Stomach (tissue), 4 donors: ENCODE measurements around the gene BOD1L1.

Source experiments
- EP300 ChIP-seq: sonication (generic); formaldehyde crosslinking; IDR thresholded peaks from one replicate; pipeline ENCODE4 v1.6.1; 2017; ENCODE audit warnings: antibody characterized with exemption
- POLR2A ChIP-seq, 4 donors: fragments of 450-650 bp; IDR thresholded peaks; one replicate each; pipeline ENCODE4 v1.6.1; 2016; ENCODE audit warnings: antibody characterized with exemption in 4 of 4, control low read depth in 2 of 4, mild to moderate bottlenecking in 1 of 4, moderate library complexity in 1 of 4
- POLR2AphosphoS5 ChIP-seq, 3 donors: sonication (generic); formaldehyde crosslinking; IDR thresholded peaks; one replicate each; pipeline ENCODE4 v1.6.1; 2016; ENCODE audit warnings: antibody characterized with exemption in 3 of 3
- TF ChIP-seq, protein P1 (sequence below), 7 experiments: fragments of 450-650 bp in 4 of 7; fragments of 200-600 bp in 3 of 7; sonication (generic) in 3 of 7; IDR thresholded peaks; one replicate each; pipeline ENCODE4 v1.5.1; 2016 to 2019; ENCODE audit warnings: antibody characterized with exemption in 7 of 7, control low read depth in 2 of 7, mild to moderate bottlenecking in 1 of 7

DNA sequence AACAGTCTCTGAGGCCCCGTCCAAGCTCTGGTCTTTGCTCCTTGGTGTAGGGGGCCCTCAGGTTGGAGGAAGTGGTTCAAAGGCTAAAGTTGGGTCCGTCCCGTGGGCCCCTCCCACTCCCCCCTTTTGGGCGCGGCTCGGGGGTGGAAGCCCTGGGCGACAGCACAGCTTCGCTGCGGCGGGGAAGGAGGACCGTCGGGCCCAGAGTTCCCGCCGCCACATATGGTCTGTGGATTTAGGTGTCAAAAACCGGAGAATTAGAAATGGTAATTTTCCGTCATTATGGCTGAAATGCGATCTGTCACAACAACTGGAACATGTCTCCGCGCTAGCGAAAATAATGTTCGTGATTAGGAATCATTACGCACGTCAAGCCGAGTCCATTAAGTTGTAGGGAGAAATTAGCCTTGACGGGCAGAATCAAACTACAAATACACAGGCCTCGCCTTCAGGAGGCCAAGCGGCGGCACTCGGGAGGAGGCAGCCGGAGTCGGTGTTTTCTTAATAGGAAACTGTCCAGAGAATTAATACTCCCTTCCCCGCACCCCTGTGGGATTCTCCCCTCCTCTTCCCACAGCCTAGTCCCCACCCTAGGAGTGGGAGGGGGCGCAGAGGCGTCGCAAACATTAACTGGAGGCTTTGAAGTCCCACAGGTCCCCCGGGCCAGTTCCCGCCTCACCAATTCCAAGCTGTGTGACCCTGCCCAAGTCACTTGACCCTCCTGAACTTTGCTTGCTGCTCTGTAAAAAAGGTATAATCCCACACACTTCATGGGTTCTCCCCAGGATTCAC is 98.2 kb downstream of the BOD1L1 start:
- TF ChIP-seq, protein P1, sequence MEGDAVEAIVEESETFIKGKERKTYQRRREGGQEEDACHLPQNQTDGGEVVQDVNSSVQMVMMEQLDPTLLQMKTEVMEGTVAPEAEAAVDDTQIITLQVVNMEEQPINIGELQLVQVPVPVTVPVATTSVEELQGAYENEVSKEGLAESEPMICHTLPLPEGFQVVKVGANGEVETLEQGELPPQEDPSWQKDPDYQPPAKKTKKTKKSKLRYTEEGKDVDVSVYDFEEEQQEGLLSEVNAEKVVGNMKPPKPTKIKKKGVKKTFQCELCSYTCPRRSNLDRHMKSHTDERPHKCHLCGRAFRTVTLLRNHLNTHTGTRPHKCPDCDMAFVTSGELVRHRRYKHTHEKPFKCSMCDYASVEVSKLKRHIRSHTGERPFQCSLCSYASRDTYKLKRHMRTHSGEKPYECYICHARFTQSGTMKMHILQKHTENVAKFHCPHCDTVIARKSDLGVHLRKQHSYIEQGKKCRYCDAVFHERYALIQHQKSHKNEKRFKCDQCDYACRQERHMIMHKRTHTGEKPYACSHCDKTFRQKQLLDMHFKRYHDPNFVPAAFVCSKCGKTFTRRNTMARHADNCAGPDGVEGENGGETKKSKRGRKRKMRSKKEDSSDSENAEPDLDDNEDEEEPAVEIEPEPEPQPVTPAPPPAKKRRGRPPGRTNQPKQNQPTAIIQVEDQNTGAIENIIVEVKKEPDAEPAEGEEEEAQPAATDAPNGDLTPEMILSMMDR (IDR thresholded peaks at IDR 0.05): no peak
- TF ChIP-seq EP300: no peak
- TF ChIP-seq POLR2A (IDR thresholded peaks at IDR 0.05): no peak
- TF ChIP-seq POLR2AphosphoS5 (IDR thresholded peaks at IDR 0.05): no peak
